Uterus (tissue), 2 donors: ENCODE data around the gene NKAIN2.

Experiments used
- CTCF ChIP-seq, 4 experiments: fragments of 200-600 bp in 2 of 4; fragments of 450-650 bp in 2 of 4; sonication (generic) in 2 of 4; IDR thresholded peaks; one replicate each; pipeline ENCODE4 v1.5.1; 2016 to 2019; ENCODE audit warnings: antibody characterized with exemption in 4 of 4, mild to moderate bottlenecking in 2 of 4, moderate library complexity in 1 of 4
- POLR2A ChIP-seq, 2 donors: fragments of 450-650 bp; IDR thresholded peaks; one replicate each; pipeline ENCODE4 v1.6.1; 2016; ENCODE audit warnings: antibody characterized with exemption in 2 of 2, mild to moderate bottlenecking in 1 of 2, moderate library complexity in 1 of 2

GRCh38 chr6:124819346-124819745 lies 1015.7 kb downstream of the NKAIN2 start:
- TF ChIP-seq POLR2A (IDR thresholded peaks at IDR 0.05) (no peak), CTCF (IDR thresholded peaks at IDR 0.05) (no peak)
